ENCODE measurements around the gene MTG2.

Gene MTG2

GRCh38 chr20:62163986-62164762 lies 18.7 kb upstream of the MTG2 start:
- no peak for DNase-seq

DNA sequence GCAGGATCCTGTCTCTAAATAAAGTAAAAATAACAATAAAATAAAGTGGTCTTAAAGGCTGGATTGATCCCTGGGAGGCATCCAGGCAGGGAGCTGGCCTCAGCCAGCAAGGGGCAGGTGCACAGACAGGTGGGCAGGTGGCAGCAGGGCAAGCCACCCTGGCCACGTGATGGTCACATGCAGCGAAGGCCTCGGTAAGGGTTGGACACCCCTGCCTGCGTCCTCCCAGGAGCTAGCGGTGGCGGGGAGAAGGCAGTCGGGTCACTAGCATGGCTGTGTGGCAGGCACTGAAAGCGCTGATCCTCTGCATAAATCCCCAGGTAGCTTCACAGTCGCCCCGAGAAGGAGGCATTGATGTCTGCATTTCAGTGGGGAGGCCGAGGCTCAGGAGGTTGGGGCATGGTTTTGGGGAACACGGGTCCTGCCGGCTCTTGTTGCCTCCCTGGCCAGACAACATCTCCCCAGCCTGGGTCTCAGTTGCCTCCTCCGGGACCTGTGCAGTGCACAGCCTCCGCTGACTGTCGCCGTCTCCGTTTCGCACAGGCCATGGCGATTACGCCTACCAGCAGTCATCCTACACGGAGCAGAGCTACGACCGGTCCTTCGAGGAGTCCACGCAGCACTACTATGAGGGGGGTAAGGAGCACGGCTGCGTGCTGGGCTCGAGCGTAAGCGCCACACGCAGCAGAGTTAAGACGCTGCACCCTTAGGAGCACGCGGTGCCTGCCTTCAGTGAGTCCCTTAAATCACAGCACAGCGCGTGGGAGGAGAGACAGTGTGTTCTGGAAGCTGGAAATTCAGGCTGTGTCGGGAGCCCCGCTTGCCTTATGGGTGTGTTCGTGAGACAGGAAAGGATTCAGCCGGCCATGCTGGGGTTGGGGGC lies 17.7 kb upstream of the MTG2 start:
- DNase-seq, result no peak

GRCh38 chr20:62165762-62166399 lies 16.9 kb upstream of the MTG2 start:
- DNase-seq, result no peak

GRCh38 chr20:62167474-62167873 lies 15.4 kb upstream of the MTG2 start:
- DNase-seq, result no peak

DNA sequence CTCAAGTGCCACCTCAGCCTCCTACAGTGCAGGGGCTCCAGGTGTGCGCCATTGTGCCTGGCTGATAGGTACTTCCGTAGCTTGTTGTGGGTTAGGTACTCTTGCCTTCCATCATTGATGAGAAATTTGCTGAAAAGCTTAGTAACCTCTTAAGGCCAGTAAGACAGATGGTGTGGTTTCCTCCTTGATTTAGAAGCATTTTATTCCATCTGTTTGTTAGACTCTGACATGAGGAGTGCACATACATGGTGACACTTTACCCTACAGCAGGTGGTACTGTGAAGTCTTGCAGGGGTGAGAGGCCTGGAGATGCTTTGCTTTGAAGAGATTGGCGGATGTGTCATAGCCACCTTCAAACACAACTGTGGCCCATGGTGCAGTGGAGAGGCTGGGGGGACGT lies 14.8 kb upstream of the MTG2 start:
- no peak for DNase-seq

GRCh38 chr20:62168890-62169435 lies 13.9 kb upstream of the MTG2 start:
- no peak for DNase-seq

GRCh38 chr20:62170536-62170935 lies 12.3 kb upstream of the MTG2 start:
- no peak for DNase-seq

- DNase-seq, result no peak
Measured at GRCh38 chr20:62171245-62171644, 11.6 kb upstream of the MTG2 start.

- DNase-seq, result no peak
Measured at GRCh38 chr20:62172666-62173065, 10.2 kb upstream of the MTG2 start.

GRCh38 chr20:62174021-62174804 lies 8.6 kb upstream of the MTG2 start:
- no peak for DNase-seq

- no peak for DNase-seq
Measured at GRCh38 chr20:62174870-62175624, 7.8 kb upstream of the MTG2 start.

DNA sequence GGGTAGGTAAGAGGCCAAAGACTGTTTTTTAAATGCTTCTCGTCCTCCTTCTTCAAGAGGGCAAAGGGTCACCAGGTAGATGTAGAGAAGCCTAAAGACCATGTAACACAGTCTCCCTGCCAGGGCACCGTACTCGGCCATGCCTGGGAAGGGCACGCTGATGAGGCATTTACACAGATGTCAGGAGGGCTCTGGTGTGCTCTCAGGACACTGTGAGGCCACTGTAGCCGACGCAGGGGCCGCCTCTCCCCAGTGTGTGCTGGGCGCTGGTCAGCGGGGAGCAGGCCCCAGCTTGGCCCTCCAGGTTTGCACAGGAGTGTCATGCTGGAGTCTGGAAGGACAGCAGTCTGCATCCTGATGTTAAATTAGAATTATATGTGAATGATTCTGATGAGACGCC lies 7.1 kb upstream of the MTG2 start:
- no peak for DNase-seq

DNA sequence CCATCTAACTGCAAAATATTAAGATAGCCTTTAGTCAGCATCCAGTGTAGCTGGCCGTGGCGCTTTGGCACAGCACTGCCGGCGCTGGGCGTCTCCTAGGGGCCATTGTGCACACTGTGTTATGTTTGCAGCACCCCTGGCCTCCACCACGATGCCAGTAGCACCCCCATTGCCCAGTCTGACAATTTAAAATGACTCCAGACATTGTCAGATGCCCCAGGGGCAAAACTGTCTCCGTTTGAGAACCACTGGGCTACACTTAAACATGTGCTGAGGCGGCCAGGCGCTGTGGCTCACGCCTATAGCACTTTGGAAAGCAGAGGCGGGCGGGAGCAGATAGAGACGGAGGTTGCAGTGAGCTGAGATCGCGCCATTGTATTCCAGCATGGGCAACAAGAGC lies 6.0 kb upstream of the MTG2 start:
- no peak for DNase-seq

DNA sequence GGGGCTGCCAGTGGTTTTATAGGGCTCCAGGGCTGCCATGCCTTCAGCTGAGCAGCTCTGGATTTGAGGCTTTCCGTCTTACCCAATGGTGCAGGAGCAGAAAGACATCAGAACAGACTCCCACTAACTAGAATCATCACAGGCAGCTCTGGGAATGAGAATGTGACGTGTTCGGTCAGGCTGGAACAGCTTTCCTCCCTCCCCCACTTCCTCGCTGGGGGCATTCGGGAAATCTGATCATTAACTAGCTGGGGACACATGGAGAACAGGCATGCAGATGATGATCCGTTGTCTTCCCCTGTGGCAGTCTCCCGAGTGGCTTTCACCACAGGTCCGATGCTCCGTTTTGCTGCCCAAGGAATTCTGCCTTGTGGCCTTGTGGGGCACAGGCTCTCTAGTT lies 5.5 kb upstream of the MTG2 start:
- DNase-seq, result no peak

DNA sequence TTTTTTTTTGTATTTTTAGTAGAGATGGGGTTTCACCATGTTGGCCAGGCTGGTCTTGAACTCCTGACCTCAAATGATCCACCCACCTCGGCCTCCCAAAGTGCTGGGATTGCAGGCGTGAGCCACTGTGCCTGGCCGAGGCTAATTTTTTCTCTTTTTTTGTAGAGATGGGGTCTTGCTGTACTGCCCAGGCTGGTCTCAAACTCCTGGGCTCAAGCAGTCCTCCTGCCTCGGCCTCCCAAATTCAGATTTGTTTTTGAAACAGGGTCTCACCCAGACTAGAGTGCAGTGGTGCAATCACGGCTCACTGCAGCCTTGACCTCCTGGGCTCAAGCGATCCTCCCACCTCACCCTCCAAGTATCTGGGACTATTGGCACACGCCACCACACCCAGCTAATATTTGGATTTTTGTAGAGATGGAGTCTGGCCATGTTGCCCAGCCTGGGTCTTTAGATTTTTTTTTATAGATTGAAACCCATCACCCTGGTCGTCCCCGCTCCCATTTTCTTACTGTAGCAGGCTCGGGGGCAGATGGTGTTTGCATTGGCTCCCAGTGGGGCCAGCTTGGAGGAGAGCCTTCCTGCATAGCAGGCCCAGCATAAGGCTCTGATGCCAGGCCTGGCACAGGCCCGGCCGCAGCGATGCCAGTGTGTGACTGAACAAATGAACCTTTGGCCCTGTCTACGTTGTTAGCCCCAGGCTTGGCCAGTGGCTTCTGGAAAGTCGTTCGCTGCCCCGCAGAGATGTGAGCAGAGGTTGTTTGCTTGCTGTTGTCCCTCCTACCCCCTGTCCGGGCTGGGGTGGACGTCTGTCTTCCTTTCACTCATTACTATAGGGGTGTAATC lies 4.3 kb upstream of the MTG2 start:
- DNase-seq, result no peak

DNA sequence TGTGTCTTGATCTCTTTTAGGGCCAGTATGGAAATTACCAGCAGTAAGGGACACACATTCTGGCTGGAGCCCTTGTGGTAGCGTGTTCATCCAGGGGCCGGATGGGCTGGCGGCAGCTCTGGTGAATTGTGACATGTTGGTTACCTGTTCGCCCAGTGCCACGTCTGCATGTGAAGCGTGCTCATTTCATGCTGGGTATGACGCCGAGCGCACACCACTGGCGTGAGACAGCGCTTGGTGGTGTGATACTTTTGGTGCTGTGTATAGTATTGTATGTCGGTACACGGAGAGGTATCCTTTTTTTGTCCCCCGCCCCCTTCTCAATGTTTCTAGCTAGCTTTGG lies 3.7 kb upstream of the MTG2 start:
- no peak for DNase-seq

DNA sequence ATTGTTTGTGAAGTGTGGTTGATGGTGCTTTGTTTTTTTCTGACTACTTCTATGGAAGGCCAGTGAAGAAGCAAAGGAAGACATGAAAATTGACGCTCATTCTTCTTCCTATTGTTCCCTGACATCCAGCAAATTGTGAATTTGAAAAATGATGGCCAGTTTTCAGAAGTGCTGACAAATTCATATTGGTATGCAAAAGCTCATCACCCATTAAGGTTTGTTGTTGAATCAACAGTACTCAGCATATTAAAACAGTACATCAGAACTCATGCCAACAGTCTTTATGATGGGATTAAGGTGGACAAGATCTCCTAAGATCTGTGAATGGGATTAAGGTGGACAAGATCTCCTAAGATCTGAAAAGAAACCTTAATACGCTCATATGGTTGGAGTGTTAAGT lies 1.0 kb upstream of the MTG2 start:
- no peak for DNase-seq

- DNase-seq, result peak in 3 of 4 experiments; percentile 16 to 28 (median 24)
Measured at GRCh38 chr20:62183426-62184142, 756 bp downstream of the MTG2 start.

DNA sequence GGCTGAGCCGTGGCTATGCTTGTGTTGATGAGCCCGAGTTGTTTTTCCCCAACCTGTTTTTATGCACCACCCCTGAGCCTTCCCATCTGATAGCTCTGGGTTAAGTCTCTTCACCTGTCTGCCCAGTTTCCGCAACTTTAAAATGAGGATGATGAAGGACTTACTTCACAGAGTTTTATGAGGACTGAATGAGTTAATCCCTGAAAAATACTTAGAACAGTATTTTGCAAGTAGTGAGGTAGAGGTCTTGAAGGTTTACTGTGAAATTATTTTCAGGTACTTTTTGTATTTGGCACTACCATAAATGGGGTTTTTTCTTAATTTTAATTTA lies 3.2 kb downstream of the MTG2 start:
- DNase-seq, result no peak
